NCI-H1436 (cell line): ENCODE measurements around the gene STIM1.
"Not testable (repeated sequence)": the region's sequence is repeated elsewhere in the genome, so short reads cannot be mapped to it uniquely, and the experiment has no call there.

ENCODE experiments used
- DNase-seq: peaks from one replicate; lab custom pipeline; 2025; lab: John Stamatoyannopoulos, UW

STIM1 gene

GRCh38 chr11:4115128-4115527, 259.7 kb downstream of the STIM1 start:
- DNase-seq = no peak

GRCh38 chr11:4118107-4118506, 262.6 kb downstream of the STIM1 start:
- no peak for DNase-seq

- no peak for DNase-seq
Observed at GRCh38 chr11:4123218-4123617, 267.8 kb downstream of the STIM1 start.

- no peak for DNase-seq
Observed at GRCh38 chr11:4125141-4125540, 269.7 kb downstream of the STIM1 start.

GRCh38 chr11:4127357-4127756, 271.9 kb downstream of the STIM1 start:
- no peak for DNase-seq

- not testable (repeated sequence) for DNase-seq
Observed at GRCh38 chr11:4130219-4130618, 274.8 kb downstream of the STIM1 start.

- DNase-seq = no peak
Observed at GRCh38 chr11:4134806-4135205, 279.3 kb downstream of the STIM1 start.

GRCh38 chr11:4138497-4138896, 283.0 kb downstream of the STIM1 start:
- no peak for DNase-seq

- no peak for DNase-seq
Observed at GRCh38 chr11:4140067-4140636, 284.7 kb downstream of the STIM1 start.
